Measurements from ENCODE around the gene MYH14. TPM values are rescaled to one million over a fixed set of nuclear protein-coding genes. Genes with fewer than 3 reads are reported as not detected.

MYH14 gene
- total and polyA plus RNA-seq, 10 of the 15 experiments (the other 5 are each of a cell fraction or from before 2014, with no cell fraction given), result 0.06 to 0.69 (median 0.15) TPM; not detected in 4

DNA sequence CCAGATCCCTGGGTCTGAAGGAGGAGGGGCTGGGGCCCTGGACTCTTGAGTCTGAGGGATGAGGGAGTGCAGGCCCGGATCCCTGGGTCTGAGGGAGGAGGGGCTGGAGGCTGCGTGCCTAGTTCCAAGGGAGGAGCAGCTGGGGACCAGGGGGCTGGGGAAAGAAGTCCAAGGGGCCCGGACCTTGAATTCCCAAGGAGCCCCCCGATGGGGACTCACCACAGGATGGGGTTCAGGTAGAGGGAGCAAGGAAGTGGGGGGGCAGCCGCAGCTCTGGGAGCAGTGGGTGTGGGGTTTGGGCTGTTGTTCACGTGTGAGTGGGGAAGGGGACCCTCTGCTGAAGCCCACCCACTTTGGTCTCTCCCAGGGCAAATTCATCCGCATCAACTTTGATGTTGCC, 23.1 kb downstream of the MYH14 start:
- Histone ChIP-seq H3K27me3 (replicated peaks in 1 of 2; ENCODE audit: control insufficient read depth in 2 of 2, insufficient read depth in 2 of 2, low read length in 1 of 2) (no peaks in the 10 kb centered on the region), H3K36me3 (ENCODE audit: control insufficient read depth in 2 of 2, insufficient read depth in 2 of 2, low read length in 1 of 2) (no peaks in the 10 kb centered on the region), H3K4me1 (ENCODE audit: control insufficient read depth, insufficient read depth, low read length) (no peaks in the 10 kb centered on the region), H2AFZ (ENCODE audit: control insufficient read depth, low read depth, low read length) (no peak overlapping the region), H3K27ac (ENCODE audit: control insufficient read depth, insufficient read depth) (no peak overlapping the region), H3K9me3 (replicated peaks; ENCODE audit: control insufficient read depth, insufficient read depth, low read length) (no peaks in the 10 kb centered on the region; the same call in 2 of the 3 replicates), H3K4me2 (ENCODE audit: control insufficient read depth, insufficient read depth) (no peak overlapping the region), H3K9ac (ENCODE audit: control insufficient read depth, insufficient read depth, low read length) (no peak overlapping the region), H3K4me3 (no peak overlapping the region), H4K20me1 (ENCODE audit: control insufficient read depth, insufficient read depth) (no peaks in the 10 kb centered on the region), H3K79me2 (ENCODE audit: control insufficient read depth, insufficient read depth, low read length) (no peaks in the 10 kb centered on the region)
- POLR2A ChIA-PET, result no interaction called here
- RAD21 ChIA-PET (ENCODE audit: unreplicated experiment), result no interaction called here
- intact Hi-C loops (cut with micrococcal nuclease; ENCODE audit: unreplicated experiment) (no loop called here), in situ Hi-C loops (cut with MboI) (no loop called here)
- 19% methylated on average over 7 of the region's 7 CpGs for WGBS (ENCODE audit: insufficient coverage, insufficient replicate concordance, low lambda C conversion rate, missing lambda C conversion rate)
- no peak for ATAC-seq
- CTCF ChIA-PET, result no interaction called here
- no peak for FAIRE-seq
- no peak for DNase-seq (ENCODE audit: low read depth, low spot score)
- SMC1A ChIA-PET (ENCODE audit: uncharacterized antibody, unreplicated experiment), result no interaction called here
- no TSS peak for BruUV-seq (replicated peaks)
- TF ChIP-seq, protein P1, sequence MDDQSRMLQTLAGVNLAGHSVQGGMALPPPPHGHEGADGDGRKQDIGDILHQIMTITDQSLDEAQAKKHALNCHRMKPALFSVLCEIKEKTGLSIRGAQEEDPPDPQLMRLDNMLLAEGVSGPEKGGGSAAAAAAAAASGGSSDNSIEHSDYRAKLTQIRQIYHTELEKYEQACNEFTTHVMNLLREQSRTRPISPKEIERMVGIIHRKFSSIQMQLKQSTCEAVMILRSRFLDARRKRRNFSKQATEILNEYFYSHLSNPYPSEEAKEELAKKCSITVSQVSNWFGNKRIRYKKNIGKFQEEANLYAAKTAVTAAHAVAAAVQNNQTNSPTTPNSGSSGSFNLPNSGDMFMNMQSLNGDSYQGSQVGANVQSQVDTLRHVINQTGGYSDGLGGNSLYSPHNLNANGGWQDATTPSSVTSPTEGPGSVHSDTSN (IDR thresholded peaks at IDR 0.05; ENCODE audit: insufficient replicate concordance, low read depth, low read length), result no peak
- no peak for TF ChIP-seq CEBPB (IDR thresholded peaks at IDR 0.05; ENCODE audit: borderline replicate concordance in 1 of 2, low read depth in 2 of 2, low read length in 2 of 2)
- no peak for TF ChIP-seq ZNF384 (IDR thresholded peaks at IDR 0.05; ENCODE audit: borderline replicate concordance, low read depth, low read length)
- no peak for TF ChIP-seq LARP7 (IDR thresholded peaks at IDR 0.05)
- TF ChIP-seq CHD2 (IDR thresholded peaks at IDR 0.05; ENCODE audit: borderline replicate concordance, low read depth, low read length), result no peak
- TF ChIP-seq FOXK2 (IDR thresholded peaks at IDR 0.05), result no peak
- no peak for TF ChIP-seq EGR1 (IDR thresholded peaks at IDR 0.05; ENCODE audit: borderline replicate concordance in 1 of 2, low read depth in 2 of 2, low read length in 2 of 2)
- TF ChIP-seq, protein P2, sequence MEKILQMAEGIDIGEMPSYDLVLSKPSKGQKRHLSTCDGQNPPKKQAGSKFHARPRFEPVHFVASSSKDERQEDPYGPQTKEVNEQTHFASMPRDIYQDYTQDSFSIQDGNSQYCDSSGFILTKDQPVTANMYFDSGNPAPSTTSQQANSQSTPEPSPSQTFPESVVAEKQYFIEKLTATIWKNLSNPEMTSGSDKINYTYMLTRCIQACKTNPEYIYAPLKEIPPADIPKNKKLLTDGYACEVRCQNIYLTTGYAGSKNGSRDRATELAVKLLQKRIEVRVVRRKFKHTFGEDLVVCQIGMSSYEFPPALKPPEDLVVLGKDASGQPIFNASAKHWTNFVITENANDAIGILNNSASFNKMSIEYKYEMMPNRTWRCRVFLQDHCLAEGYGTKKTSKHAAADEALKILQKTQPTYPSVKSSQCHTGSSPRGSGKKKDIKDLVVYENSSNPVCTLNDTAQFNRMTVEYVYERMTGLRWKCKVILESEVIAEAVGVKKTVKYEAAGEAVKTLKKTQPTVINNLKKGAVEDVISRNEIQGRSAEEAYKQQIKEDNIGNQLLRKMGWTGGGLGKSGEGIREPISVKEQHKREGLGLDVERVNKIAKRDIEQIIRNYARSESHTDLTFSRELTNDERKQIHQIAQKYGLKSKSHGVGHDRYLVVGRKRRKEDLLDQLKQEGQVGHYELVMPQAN (conservative IDR thresholded peaks at IDR 0.05), result no peak
- no peak for TF ChIP-seq HDAC6 (IDR thresholded peaks at IDR 0.05; ENCODE audit: unreplicated experiment)
- no peak for TF ChIP-seq CREB1 (IDR thresholded peaks at IDR 0.05; ENCODE audit: low read depth)
- TF ChIP-seq, protein P3, sequence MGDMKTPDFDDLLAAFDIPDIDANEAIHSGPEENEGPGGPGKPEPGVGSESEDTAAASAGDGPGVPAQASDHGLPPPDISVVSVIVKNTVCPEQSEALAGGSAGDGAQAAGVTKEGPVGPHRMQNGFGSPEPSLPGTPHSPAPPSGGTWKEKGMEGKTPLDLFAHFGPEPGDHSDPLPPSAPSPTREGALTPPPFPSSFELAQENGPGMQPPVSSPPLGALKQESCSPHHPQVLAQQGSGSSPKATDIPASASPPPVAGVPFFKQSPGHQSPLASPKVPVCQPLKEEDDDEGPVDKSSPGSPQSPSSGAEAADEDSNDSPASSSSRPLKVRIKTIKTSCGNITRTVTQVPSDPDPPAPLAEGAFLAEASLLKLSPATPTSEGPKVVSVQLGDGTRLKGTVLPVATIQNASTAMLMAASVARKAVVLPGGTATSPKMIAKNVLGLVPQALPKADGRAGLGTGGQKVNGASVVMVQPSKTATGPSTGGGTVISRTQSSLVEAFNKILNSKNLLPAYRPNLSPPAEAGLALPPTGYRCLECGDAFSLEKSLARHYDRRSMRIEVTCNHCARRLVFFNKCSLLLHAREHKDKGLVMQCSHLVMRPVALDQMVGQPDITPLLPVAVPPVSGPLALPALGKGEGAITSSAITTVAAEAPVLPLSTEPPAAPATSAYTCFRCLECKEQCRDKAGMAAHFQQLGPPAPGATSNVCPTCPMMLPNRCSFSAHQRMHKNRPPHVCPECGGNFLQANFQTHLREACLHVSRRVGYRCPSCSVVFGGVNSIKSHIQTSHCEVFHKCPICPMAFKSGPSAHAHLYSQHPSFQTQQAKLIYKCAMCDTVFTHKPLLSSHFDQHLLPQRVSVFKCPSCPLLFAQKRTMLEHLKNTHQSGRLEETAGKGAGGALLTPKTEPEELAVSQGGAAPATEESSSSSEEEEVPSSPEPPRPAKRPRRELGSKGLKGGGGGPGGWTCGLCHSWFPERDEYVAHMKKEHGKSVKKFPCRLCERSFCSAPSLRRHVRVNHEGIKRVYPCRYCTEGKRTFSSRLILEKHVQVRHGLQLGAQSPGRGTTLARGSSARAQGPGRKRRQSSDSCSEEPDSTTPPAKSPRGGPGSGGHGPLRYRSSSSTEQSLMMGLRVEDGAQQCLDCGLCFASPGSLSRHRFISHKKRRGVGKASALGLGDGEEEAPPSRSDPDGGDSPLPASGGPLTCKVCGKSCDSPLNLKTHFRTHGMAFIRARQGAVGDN (IDR thresholded peaks at IDR 0.05), result no peak
- no peak for TF ChIP-seq EED (IDR thresholded peaks at IDR 0.05; ENCODE audit: low read depth)

Measured in GM12878 (cell line).